Prostate gland (tissue), 2 donors: ENCODE measurements around the gene SIDT2. TPM values are rescaled to one million over a fixed set of nuclear protein-coding genes. Genes with fewer than 3 reads are reported as not detected.
A peak's percentile ranks its signal among the peaks of the same experiment; 100 is the strongest.

ENCODE experiments used
- DNase-seq: peaks from one replicate; pipeline ENCODE4 v3.0.0-alpha.2; 2019; ENCODE audit warnings: low spot score
- H3K27ac ChIP-seq, 2 donors: fragments of 200-600 bp; sonication (generic); 2 replicates each; pipeline ENCODE4 v1.5.1; 2017 to 2019
- H3K27me3 ChIP-seq: fragments of 200-600 bp; sonication (generic); replicated peaks from 2 replicates; pipeline ENCODE4 v1.5.1; 2019; ENCODE audit not compliant: insufficient read depth
- H3K36me3 ChIP-seq, 2 donors: fragments of 200-600 bp; sonication (generic); 1 replicate in 1 of 2; 2 replicates in 1 of 2; pipeline versions ENCODE4 v1.5.1 to v1.8.1; 2017 to 2019
- H3K4me1 ChIP-seq: fragments of 200-600 bp; sonication (generic); replicated peaks from 2 replicates; pipeline ENCODE4 v1.5.1; 2019
- H3K4me3 ChIP-seq, 2 donors: fragments of 200-600 bp; sonication (generic); 2 replicates each; pipeline ENCODE4 v1.5.1; 2017 to 2019
- H3K9me3 ChIP-seq: fragments of 200-600 bp; sonication (generic); 2 replicates; pipeline ENCODE4 v1.5.1; 2017
- POLR2A ChIP-seq: fragments of 450-650 bp; IDR thresholded peaks from one replicate; pipeline ENCODE4 v1.6.1; 2016; ENCODE audit warnings: antibody characterized with exemption, mild to moderate bottlenecking
- POLR2AphosphoS5 ChIP-seq: sonication (generic); formaldehyde crosslinking; IDR thresholded peaks from one replicate; pipeline ENCODE4 v1.6.1; 2017; ENCODE audit warnings: antibody characterized with exemption
- WGBS: methylation state at CpG from one replicate; pipeline ENCODE4 v1.1.5; 2018; 5-methylcytosine and 5-hydroxymethylcytosine counted together
- intact Hi-C: fragments of 100-400 bp; cut with DNase I; formaldehyde crosslinking; loops from one replicate; pipeline ENCODE4 v1.14.2; 2022
- total RNA-seq, 2 donors: library from RNA; depleted of rRNA; stranded (reverse); fragments of >200 nt; gene quantifications; one replicate each; pipeline ENCODE4 v1.1.0, GENCODE V29; 2016
- TF ChIP-seq, protein P1 (sequence below), 4 experiments: fragments of 200-600 bp in 2 of 4; fragments of 450-650 bp in 2 of 4; sonication (generic) in 2 of 4; IDR thresholded peaks; 1 replicate in 3 of 4; 2 replicates in 1 of 4; pipeline ENCODE4 v1.5.1; 2016 to 2019; ENCODE audit warnings: antibody characterized with exemption in 4 of 4, mild to moderate bottlenecking in 2 of 4, moderate library complexity in 2 of 4

SIDT2 gene
- total RNA-seq, 2 donors from 2014 or later, result 69.5 to 144 TPM

DNA sequence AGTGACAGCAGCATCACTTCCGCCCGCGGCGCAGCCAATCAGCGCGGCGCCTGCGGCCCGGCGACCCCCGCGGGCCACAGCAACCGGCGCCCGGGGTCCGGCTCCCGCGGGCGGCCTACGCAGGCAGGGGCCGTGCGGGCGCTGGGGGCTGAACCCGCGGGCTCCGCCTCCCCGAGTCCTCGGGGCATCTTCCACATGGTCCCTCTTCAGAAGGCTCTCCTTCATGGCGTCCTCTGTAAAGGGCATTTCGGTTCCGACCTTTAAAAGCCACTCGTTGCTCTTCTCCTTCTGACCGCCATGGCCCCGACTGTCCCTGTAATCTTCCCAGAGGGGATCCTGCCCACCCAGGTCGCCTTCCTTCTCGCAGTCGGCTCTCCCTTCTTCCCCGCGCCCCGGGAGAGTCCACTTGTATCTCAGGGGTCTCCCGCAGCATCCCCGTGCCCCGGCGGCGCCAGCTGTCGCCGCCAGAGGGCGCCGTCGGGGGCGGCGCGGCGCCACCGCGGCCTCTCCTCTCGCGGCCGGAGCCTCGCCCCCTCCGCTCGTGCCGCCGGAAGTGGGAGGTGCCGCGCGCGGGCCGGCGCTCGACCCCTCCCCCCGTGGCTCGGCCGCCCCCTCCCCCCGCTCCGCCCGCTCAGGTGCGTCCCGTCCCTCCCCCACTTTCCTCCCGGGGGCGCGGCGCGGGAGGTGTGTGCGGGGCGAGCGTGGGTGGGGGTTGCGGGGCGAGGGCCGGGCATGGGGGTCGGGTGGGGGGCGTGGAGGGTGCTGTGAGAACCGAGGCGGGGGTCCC, 53.7 kb downstream of the SIDT2 start, which contains the start of gene RNF214:
Gene RNF214, plus strand, starts transcription at position 580 of the 787 bp plus-strand sequence. CDS start 1,602 bp downstream, outside the sequence.
- peak; percentile 67 for DNase-seq

DNA sequence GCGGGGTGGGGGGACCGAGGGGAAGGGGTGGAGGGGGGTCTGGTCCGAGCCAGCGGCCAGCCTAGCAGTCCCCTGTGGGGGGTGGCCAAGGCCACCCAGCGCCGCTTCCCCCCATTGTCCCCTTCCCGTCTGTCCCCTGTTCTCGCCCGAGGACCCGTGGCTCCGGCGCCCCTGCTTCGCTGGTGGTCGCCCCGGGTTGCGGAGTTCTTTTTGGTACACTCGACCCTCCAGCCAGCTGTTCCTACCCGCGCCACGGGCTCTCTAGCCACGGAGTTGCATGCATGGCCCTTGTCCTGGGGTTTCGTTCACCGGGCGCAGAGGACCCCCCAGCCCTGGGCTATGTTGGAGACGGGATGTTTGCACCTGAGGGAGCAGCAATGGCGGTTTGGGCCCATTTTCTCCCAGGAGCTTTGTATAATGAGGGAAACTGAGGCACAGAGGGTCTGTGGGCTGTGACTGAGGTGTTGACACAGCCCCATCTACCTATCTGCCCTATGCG, 54.4 kb downstream of the SIDT2 start:
- peak overlapping the region; percentile 88 to 91 for H3K27ac ChIP-seq
- no peak for DNase-seq
- no peaks in the 10 kb centered on the region for H3K9me3 ChIP-seq
- intact Hi-C loops, result loop anchor here (2.0 to 5.0 kb wide), 3 partner anchors 84 to 446 kb away; partner anchors contain the start of genes BACE1, PAFAH1B2 and ZPR1
- no peaks in the 10 kb centered on the region for H3K27me3 ChIP-seq
- 2% methylated on average over 27 of the region's 27 CpGs for WGBS
- H3K36me3 ChIP-seq, result peaks cover 0 to 9% of the 10 kb centered on the region in 2 donors
- H3K4me3 ChIP-seq, result peak overlapping the region; percentile 69 to 80
- H3K4me1 ChIP-seq, result no peaks in the 10 kb centered on the region
- TF ChIP-seq POLR2A (no peak), POLR2AphosphoS5 (no peak)
- TF ChIP-seq, protein P1, sequence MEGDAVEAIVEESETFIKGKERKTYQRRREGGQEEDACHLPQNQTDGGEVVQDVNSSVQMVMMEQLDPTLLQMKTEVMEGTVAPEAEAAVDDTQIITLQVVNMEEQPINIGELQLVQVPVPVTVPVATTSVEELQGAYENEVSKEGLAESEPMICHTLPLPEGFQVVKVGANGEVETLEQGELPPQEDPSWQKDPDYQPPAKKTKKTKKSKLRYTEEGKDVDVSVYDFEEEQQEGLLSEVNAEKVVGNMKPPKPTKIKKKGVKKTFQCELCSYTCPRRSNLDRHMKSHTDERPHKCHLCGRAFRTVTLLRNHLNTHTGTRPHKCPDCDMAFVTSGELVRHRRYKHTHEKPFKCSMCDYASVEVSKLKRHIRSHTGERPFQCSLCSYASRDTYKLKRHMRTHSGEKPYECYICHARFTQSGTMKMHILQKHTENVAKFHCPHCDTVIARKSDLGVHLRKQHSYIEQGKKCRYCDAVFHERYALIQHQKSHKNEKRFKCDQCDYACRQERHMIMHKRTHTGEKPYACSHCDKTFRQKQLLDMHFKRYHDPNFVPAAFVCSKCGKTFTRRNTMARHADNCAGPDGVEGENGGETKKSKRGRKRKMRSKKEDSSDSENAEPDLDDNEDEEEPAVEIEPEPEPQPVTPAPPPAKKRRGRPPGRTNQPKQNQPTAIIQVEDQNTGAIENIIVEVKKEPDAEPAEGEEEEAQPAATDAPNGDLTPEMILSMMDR (IDR thresholded peaks at IDR 0.05), result no peak

More for the DNA sequence above, 53.7 kb downstream of the SIDT2 start, which contains the start of gene RNF214:
- Histone ChIP-seq H3K4me3 (peak within 1 kb of the TSS; percentile 69 to 80), H3K9me3 (no peaks in the 10 kb centered on the region), H3K27me3 (no peaks in the 10 kb centered on the region), H3K27ac (peak within 1 kb of the TSS; percentile 88 to 91), H3K4me1 (no peaks in the 10 kb centered on the region), H3K36me3 (peaks cover 0 to 9% of the 10 kb centered on the region in 2 donors)
- no peak for TF ChIP-seq POLR2AphosphoS5
- TF ChIP-seq, protein P1 (IDR thresholded peaks at IDR 0.05), result peak; percentile 91 to 99 (median 98)
- TF ChIP-seq POLR2A, result peak; percentile 5
- intact Hi-C loops, result loop anchor here (2.0 to 5.0 kb wide), 3 partner anchors 85 to 445 kb away; partner anchors contain the start of genes BACE1, PAFAH1B2 and ZPR1
- WGBS, result under 1% methylated on average over 52 of the region's 94 CpGs

DNA sequence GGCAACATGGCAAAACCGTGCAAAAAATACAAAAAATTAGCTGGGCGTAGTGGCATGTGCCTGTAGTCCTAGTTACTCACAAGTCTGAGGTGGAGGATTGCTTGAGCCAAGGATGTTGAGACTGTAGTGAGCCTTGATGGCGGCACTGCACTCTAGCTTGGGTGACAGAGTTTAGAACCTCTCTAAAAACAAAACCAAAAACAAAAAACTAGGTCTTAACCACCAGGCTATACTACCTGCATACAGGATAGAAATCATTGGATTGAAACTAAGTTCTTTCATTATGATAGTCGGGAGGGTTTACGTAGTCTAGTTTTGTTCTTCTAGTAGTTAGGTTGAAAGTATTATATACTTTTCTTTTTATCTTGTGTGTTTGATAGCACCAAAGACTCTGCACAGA, 59.7 kb downstream of the SIDT2 start:
- DNase-seq, result no peak
- Histone ChIP-seq H3K27me3 (no peaks in the 10 kb centered on the region), H3K4me1 (no peaks in the 10 kb centered on the region), H3K27ac (no peak overlapping the region), H3K9me3 (no peaks in the 10 kb centered on the region), H3K4me3 (no peak overlapping the region), H3K36me3 (no peaks in the 10 kb centered on the region)
- intact Hi-C loops, result no loop called here
- TF ChIP-seq, protein P1 (IDR thresholded peaks at IDR 0.05), result no peak
- no peak for TF ChIP-seq POLR2A
- TF ChIP-seq POLR2AphosphoS5, result no peak
- 95% methylated on average over 5 of the region's 5 CpGs for WGBS

DNA sequence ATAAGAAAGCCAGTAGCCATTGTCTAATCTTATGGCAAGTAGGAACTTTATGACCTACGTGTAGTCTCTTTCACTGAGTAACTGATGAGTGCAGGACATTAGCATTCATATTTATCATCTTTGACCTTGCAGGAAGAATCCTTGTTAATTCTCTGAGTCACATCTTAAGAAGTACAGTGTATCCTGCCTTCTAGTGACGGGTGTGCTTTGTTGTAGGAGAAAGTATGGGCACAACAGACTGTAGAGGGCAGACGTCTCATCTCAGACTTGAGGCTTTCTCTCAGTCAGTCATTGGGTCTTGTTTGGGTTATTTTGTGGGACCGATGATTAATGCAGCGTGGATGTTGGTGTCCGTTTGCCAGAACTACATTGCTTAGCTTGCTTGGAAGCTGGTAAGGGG, 60.8 kb downstream of the SIDT2 start:
- Histone ChIP-seq H3K36me3 (no peaks in the 10 kb centered on the region), H3K4me1 (no peaks in the 10 kb centered on the region), H3K9me3 (no peaks in the 10 kb centered on the region), H3K27me3 (no peaks in the 10 kb centered on the region), H3K27ac (no peak overlapping the region), H3K4me3 (no peak overlapping the region)
- TF ChIP-seq POLR2AphosphoS5, result no peak
- no peak for TF ChIP-seq POLR2A
- TF ChIP-seq, protein P1 (IDR thresholded peaks at IDR 0.05), result no peak
- DNase-seq, result no peak
- WGBS, result 77% methylated on average over 6 of the region's 6 CpGs
- intact Hi-C loops, result no loop called here

Other genes starting within 250 kb of the SIDT2 start
- gene SIK3, start 80.3 kb upstream of the SIDT2 start, total RNA-seq, result 10 to 100 TPM; 26.2 to 77.6 TPM
- gene PAFAH1B2, start 34.5 kb upstream of the SIDT2 start, total RNA-seq, result 100 to 1,000 TPM in 1 of 2 donors, 10 to 100 TPM in 1; 72.5 to 126 TPM
- 1,000 to 10,000 TPM; 2,153 to 2,440 TPM for gene TAGLN, start 20.6 kb downstream of the SIDT2 start, total RNA-seq
- gene PCSK7, start 53.3 kb downstream of the SIDT2 start, total RNA-seq, result 10 to 100 TPM; 38.5 to 45.7 TPM
- 10 to 100 TPM in 1 of 2 donors, 1 to 10 TPM in 1; 9.4 to 24.8 TPM for gene RNF214, start 53.9 kb downstream of the SIDT2 start, total RNA-seq
- gene BACE1-AS, start 112.6 kb downstream of the SIDT2 start, total RNA-seq, result 10 to 100 TPM in 1 of 2 donors, 1 to 10 TPM in 1; 4.8 to 19.1 TPM
- 10 to 100 TPM; 12.4 to 28.4 TPM for gene BACE1, start 137.5 kb downstream of the SIDT2 start, total RNA-seq
- gene CEP164, start 149.1 kb downstream of the SIDT2 start, total RNA-seq, result 10 to 100 TPM; 27.7 to 40.6 TPM